H9 (cell line): ENCODE results near the gene CPA3. TPM values are rescaled to one million over a fixed set of nuclear protein-coding genes. Genes with fewer than 3 reads are reported as not detected.

ENCODE experiments used
- DNase-seq: peaks from one replicate; pipeline ENCODE4 v3.0.0-alpha.2; 2017
- H2AFZ ChIP-seq: one replicate; pipeline ENCODE4 v1.6.1; 2013; ENCODE audit warnings: mild to moderate bottlenecking, low read length, control low read depth, moderate library complexity
- H2AK5ac ChIP-seq: 2 replicates; pipeline ENCODE4 v1.6.1; 2013; ENCODE audit warnings: low read length, control low read depth, mixed read lengths; ENCODE audit not compliant: insufficient read length
- H2BK120ac ChIP-seq: one replicate; pipeline ENCODE4 v1.6.1; 2013; ENCODE audit warnings: low read depth, mild to moderate bottlenecking, low read length, control low read depth, inconsistent platforms; ENCODE audit not compliant: poor library complexity, severe bottlenecking
- H2BK12ac ChIP-seq: 2 replicates; pipeline ENCODE4 v1.6.1; 2013; ENCODE audit warnings: low read length, control low read depth, mixed read lengths, low read depth; ENCODE audit not compliant: insufficient read length
- H2BK15ac ChIP-seq: 2 replicates; pipeline ENCODE4 v1.6.1; 2013; ENCODE audit warnings: low read depth, low read length, control low read depth
- H2BK20ac ChIP-seq: one replicate; pipeline ENCODE4 v1.6.1; 2013; ENCODE audit warnings: low read depth, mild to moderate bottlenecking, low read length, control low read depth, inconsistent platforms; ENCODE audit not compliant: poor library complexity, severe bottlenecking
- H2BK5ac ChIP-seq: 2 replicates; pipeline ENCODE4 v1.6.1; 2013; ENCODE audit warnings: low read length, control low read depth, mixed read lengths; ENCODE audit not compliant: insufficient read length
- H3K14ac ChIP-seq: 2 replicates; pipeline ENCODE4 v1.6.1; 2013; ENCODE audit warnings: low read length, control low read depth; ENCODE audit not compliant: insufficient read depth
- H3K18ac ChIP-seq: 2 replicates; pipeline ENCODE4 v1.6.1; 2013; ENCODE audit warnings: low read depth, mild to moderate bottlenecking, mixed read lengths, low read length, control low read depth; ENCODE audit not compliant: insufficient read length
- H3K23ac ChIP-seq: 2 replicates; pipeline ENCODE4 v1.6.1; 2013; ENCODE audit warnings: low read length, control low read depth, mixed read lengths, low read depth; ENCODE audit not compliant: insufficient read length
- H3K23me2 ChIP-seq: 2 replicates; pipeline ENCODE4 v1.6.1; 2013; ENCODE audit warnings: low read depth, mild to moderate bottlenecking, mixed read lengths, low read length, control low read depth; ENCODE audit not compliant: insufficient read length, poor library complexity, severe bottlenecking
- H3K27ac ChIP-seq: 2 replicates; pipeline ENCODE4 v1.5.1; 2013; ENCODE audit warnings: low read length, control low read depth, mixed read lengths, low read depth; ENCODE audit not compliant: insufficient read length
- H3K27me3 ChIP-seq: 2 replicates; pipeline ENCODE4 v1.6.1; 2013; ENCODE audit warnings: low read length, control low read depth, inconsistent platforms; ENCODE audit not compliant: insufficient read depth
- H3K4ac ChIP-seq: 2 replicates; pipeline ENCODE4 v1.6.1; 2013; ENCODE audit warnings: low read depth, mild to moderate bottlenecking, control low read depth, inconsistent platforms, low read length, moderate library complexity
- H3K4me1 ChIP-seq: 2 replicates; pipeline ENCODE4 v1.6.1; 2013; ENCODE audit warnings: low read length, control low read depth, inconsistent platforms; ENCODE audit not compliant: insufficient read depth
- H3K4me2 ChIP-seq: 2 replicates; pipeline ENCODE4 v1.6.1; 2013; ENCODE audit warnings: low read length, control low read depth, mixed read lengths; ENCODE audit not compliant: insufficient read length, insufficient read depth
- H3K56ac ChIP-seq: 2 replicates; pipeline ENCODE4 v1.6.1; 2013; ENCODE audit warnings: low read depth, mild to moderate bottlenecking, mixed read lengths, low read length, control low read depth; ENCODE audit not compliant: insufficient read length
- H3K79me1 ChIP-seq: 2 replicates; pipeline ENCODE4 v1.6.1; 2013; ENCODE audit warnings: low read depth, mild to moderate bottlenecking, moderate library complexity, low read length, control low read depth, inconsistent platforms; ENCODE audit not compliant: insufficient read depth, poor library complexity, severe bottlenecking
- H3K79me2 ChIP-seq: 2 replicates; pipeline ENCODE4 v1.6.1; 2013; ENCODE audit warnings: low read length, control low read depth, inconsistent platforms; ENCODE audit not compliant: insufficient read depth
- H3K9ac ChIP-seq: 2 replicates; pipeline ENCODE4 v1.6.1; 2013; ENCODE audit warnings: low read length, control low read depth, mixed read lengths; ENCODE audit not compliant: insufficient read length; ENCODE audit errors: extremely low read depth
- H3K9me3 ChIP-seq: one replicate; pipeline ENCODE4 v1.6.1; 2013; ENCODE audit warnings: low read depth, low read length, inconsistent platforms; ENCODE audit not compliant: control insufficient read depth
- H3T11ph ChIP-seq: one replicate; pipeline ENCODE4 v1.6.1; 2013; ENCODE audit warnings: mild to moderate bottlenecking, low read length, control low read depth, inconsistent platforms
- H4K20me1 ChIP-seq: one replicate; pipeline ENCODE4 v1.6.1; 2013; ENCODE audit not compliant: control insufficient read depth, insufficient read length, insufficient read depth
- H4K5ac ChIP-seq: 2 replicates; pipeline ENCODE4 v1.6.1; 2013; ENCODE audit warnings: low read depth, mild to moderate bottlenecking, mixed read lengths, low read length, control low read depth; ENCODE audit not compliant: insufficient read length
- H4K8ac ChIP-seq: replicated peaks from 2 replicates; pipeline ENCODE4 v1.6.1; 2013; ENCODE audit warnings: low read length, control low read depth, mixed read lengths, low read depth; ENCODE audit not compliant: insufficient read length
- H4K91ac ChIP-seq: 2 replicates; pipeline ENCODE4 v1.6.1; 2013; ENCODE audit warnings: low read depth, mild to moderate bottlenecking, moderate library complexity, mixed read lengths, low read length, control low read depth; ENCODE audit not compliant: insufficient read length
- H3K27ac Mint-ChIP-seq, 3 experiments: 2 replicates in 2 of 3; 3 replicates in 1 of 3; pipeline ENCODE4 v1.8.0; 2020 to 2021; ENCODE audit warnings: mixed read lengths in 3 of 3, mild to moderate bottlenecking in 1 of 3, moderate library complexity in 1 of 3
- H3K27me3 Mint-ChIP-seq: 2 replicates; pipeline ENCODE4 v1.8.0; 2021; ENCODE audit warnings: low read depth, mild to moderate bottlenecking, moderate library complexity, mixed read lengths
- H3K36me3 Mint-ChIP-seq, 3 experiments: 2 replicates in 2 of 3; 3 replicates in 1 of 3; pipeline ENCODE4 v1.8.0; 2020 to 2021; ENCODE audit warnings: low read depth in 3 of 3, mixed read lengths in 3 of 3; ENCODE audit not compliant: insufficient read depth in 1 of 3
- H3K4me1 Mint-ChIP-seq, 2 experiments: 2 replicates each; pipeline ENCODE4 v1.8.0; 2020; ENCODE audit warnings: mixed read lengths in 2 of 2
- H3K4me3 Mint-ChIP-seq, 2 experiments: 2 replicates in 1 of 2; 3 replicates in 1 of 2; pipeline ENCODE4 v1.8.0; 2020 to 2021; ENCODE audit warnings: mild to moderate bottlenecking in 2 of 2, mixed read lengths in 2 of 2, moderate library complexity in 1 of 2
- H3K9me3 Mint-ChIP-seq, 2 experiments: 2 replicates in 1 of 2; 3 replicates in 1 of 2; pipeline ENCODE4 v1.8.0; 2020; ENCODE audit warnings: mild to moderate bottlenecking in 2 of 2, mixed read lengths in 2 of 2, moderate library complexity in 1 of 2
- WGBS: extraction: QIAGEN DNeasy Blood & Tissue Kit; methylation state at CpG from one replicate; pipeline ENCODE4 v1.1.7; 2013; ENCODE audit warnings: missing lambda C conversion rate, low lambda C conversion rate, mixed read lengths; ENCODE audit not compliant: insufficient read length; ENCODE audit errors: extremely low coverage; 5-methylcytosine and 5-hydroxymethylcytosine counted together
- total RNA-seq: library from RNA; stranded (reverse); gene quantifications from 2 replicates; pipeline ENCODE4 v1.2.1, GENCODE V29; 2021
- TF ChIP-seq, protein P1 (sequence below): fragments of 200-600 bp; sonication (generic); conservative IDR thresholded peaks from 3 replicates; pipeline ENCODE4 v1.8.0; 2021; ENCODE audit warnings: antibody characterized with exemption, mild to moderate bottlenecking

CPA3 gene
- total RNA-seq, 1 experiment from 2014 or later: not detected

- Histone ChIP-seq H3K4ac (no peak overlapping the region), H3K27me3 (no peaks in the 10 kb centered on the region), H4K20me1 (no peaks in the 10 kb centered on the region), H4K5ac (no peak overlapping the region), H2BK12ac (no peak overlapping the region), H3K23me2 (no peaks in the 10 kb centered on the region), H2BK5ac (no peak overlapping the region), H3K56ac (no peak overlapping the region), H3T11ph (no peak overlapping the region), H3K27ac (no peak overlapping the region), H4K8ac (no peak overlapping the region), H3K79me2 (no peaks in the 10 kb centered on the region), H3K23ac (no peak overlapping the region), H3K18ac (no peak overlapping the region), H2BK15ac (no peak overlapping the region), H4K91ac (no peak overlapping the region), H2BK120ac (no peak overlapping the region), H3K9me3 (no peaks in the 10 kb centered on the region), H3K4me2 (no peak overlapping the region), H2AFZ (no peak overlapping the region), H2BK20ac (no peak overlapping the region), H3K79me1 (no peaks in the 10 kb centered on the region), H2AK5ac (no peak overlapping the region), H3K9ac (no peak overlapping the region), H3K14ac (no peak overlapping the region), H3K4me1 (no peaks in the 10 kb centered on the region)
- no peak for DNase-seq
- Mint-ChIP-seq H3K4me3 (no peak overlapping the region), H3K4me1 (peaks cover 0 to 5% of the 10 kb centered on the region in 2 experiments; a peak in 1 of 4 replicates), H3K36me3 (no peaks in the 10 kb centered on the region), H3K27ac (no peak overlapping the region), H3K27me3 (no peaks in the 10 kb centered on the region), H3K9me3 (no peaks in the 10 kb centered on the region)
- TF ChIP-seq, protein P1, sequence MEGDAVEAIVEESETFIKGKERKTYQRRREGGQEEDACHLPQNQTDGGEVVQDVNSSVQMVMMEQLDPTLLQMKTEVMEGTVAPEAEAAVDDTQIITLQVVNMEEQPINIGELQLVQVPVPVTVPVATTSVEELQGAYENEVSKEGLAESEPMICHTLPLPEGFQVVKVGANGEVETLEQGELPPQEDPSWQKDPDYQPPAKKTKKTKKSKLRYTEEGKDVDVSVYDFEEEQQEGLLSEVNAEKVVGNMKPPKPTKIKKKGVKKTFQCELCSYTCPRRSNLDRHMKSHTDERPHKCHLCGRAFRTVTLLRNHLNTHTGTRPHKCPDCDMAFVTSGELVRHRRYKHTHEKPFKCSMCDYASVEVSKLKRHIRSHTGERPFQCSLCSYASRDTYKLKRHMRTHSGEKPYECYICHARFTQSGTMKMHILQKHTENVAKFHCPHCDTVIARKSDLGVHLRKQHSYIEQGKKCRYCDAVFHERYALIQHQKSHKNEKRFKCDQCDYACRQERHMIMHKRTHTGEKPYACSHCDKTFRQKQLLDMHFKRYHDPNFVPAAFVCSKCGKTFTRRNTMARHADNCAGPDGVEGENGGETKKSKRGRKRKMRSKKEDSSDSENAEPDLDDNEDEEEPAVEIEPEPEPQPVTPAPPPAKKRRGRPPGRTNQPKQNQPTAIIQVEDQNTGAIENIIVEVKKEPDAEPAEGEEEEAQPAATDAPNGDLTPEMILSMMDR: peak; percentile 82
- WGBS: no CpG with 5 or more reads among the region's 2 CpGs
Observed at GRCh38 chr3:148943506-148944205, 78.6 kb downstream of the CPA3 start.
